Nephron progenitor cell (in vitro differentiated cells): Measurements from ENCODE around the gene PINLYP.

Source experiments
- DNase-seq: peaks from one replicate; pipeline ENCODE4 v3.0.0; 2021
- H3K27ac Mint-ChIP-seq: 2 replicates; pipeline ENCODE4 v1.8.0; 2021; ENCODE audit warnings: mild to moderate bottlenecking, moderate library complexity, mixed read lengths
- H3K27me3 Mint-ChIP-seq: 2 replicates; pipeline ENCODE4 v1.8.0; 2021; ENCODE audit warnings: mild to moderate bottlenecking, low read depth, mixed read lengths; ENCODE audit not compliant: poor library complexity
- H3K36me3 Mint-ChIP-seq: 2 replicates; pipeline ENCODE4 v1.8.0; 2021; ENCODE audit warnings: low read depth, mixed read lengths
- H3K4me1 Mint-ChIP-seq: 2 replicates; pipeline ENCODE4 v1.8.0; 2021; ENCODE audit warnings: mixed read lengths
- H3K4me3 Mint-ChIP-seq: 2 replicates; pipeline ENCODE4 v1.8.0; 2021; ENCODE audit warnings: mild to moderate bottlenecking, moderate library complexity, mixed read lengths
- H3K9me3 Mint-ChIP-seq: 2 replicates; pipeline ENCODE4 v1.8.0; 2021; ENCODE audit warnings: mild to moderate bottlenecking, moderate library complexity, mixed read lengths
- TF ChIP-seq, protein P1 (sequence below): fragments of 200-600 bp; sonication (generic); IDR thresholded peaks from 2 replicates; pipeline ENCODE4 v1.5.0; 2021; ENCODE audit warnings: antibody characterized with exemption

Gene PINLYP

GRCh38 chr19:43609872-43610271, 34.3 kb downstream of the PINLYP start:
- H3K36me3 Mint-ChIP-seq: peaks cover 63% of the 10 kb centered on the region

DNA sequence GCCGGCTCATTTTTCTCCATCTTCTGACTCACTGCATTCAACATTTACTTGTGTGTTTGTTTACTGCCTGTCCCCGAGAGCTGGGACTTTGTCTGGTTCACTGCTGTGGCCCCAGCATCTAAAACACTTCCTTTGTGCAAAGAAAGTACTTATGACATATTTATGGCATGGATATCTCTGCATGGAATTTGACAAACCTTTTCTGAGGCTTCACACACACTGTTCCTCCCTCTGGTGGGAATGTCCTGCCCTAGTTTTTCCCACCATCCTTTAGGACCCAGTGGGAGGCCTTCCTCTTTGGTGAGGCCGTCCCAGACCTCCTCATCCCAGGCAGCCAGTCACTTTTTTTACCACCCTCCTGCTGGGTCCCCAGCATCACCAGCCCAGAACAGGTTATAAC, 34.9 kb downstream of the PINLYP start:
- Mint-ChIP-seq H3K4me1 (peaks cover 21% of the 10 kb centered on the region), H3K27ac (peak overlapping the region; percentile 96), H3K9me3 (no peaks in the 10 kb centered on the region), H3K36me3 (peaks cover 65% of the 10 kb centered on the region), H3K27me3 (peaks cover 3% of the 10 kb centered on the region), H3K4me3 (no peak overlapping the region)
- TF ChIP-seq, protein P1, sequence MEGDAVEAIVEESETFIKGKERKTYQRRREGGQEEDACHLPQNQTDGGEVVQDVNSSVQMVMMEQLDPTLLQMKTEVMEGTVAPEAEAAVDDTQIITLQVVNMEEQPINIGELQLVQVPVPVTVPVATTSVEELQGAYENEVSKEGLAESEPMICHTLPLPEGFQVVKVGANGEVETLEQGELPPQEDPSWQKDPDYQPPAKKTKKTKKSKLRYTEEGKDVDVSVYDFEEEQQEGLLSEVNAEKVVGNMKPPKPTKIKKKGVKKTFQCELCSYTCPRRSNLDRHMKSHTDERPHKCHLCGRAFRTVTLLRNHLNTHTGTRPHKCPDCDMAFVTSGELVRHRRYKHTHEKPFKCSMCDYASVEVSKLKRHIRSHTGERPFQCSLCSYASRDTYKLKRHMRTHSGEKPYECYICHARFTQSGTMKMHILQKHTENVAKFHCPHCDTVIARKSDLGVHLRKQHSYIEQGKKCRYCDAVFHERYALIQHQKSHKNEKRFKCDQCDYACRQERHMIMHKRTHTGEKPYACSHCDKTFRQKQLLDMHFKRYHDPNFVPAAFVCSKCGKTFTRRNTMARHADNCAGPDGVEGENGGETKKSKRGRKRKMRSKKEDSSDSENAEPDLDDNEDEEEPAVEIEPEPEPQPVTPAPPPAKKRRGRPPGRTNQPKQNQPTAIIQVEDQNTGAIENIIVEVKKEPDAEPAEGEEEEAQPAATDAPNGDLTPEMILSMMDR: no peak
- no peak for DNase-seq

More at GRCh38 chr19:43609872-43610271, 34.3 kb downstream of the PINLYP start:
- H3K27ac Mint-ChIP-seq: peak overlapping the region; percentile 18
- H3K4me1 Mint-ChIP-seq: peaks cover 17% of the 10 kb centered on the region
- TF ChIP-seq, protein P1: no peak
- H3K9me3 Mint-ChIP-seq: no peaks in the 10 kb centered on the region
- no peak for DNase-seq
- no peak overlapping the region for H3K4me3 Mint-ChIP-seq
- peaks cover 3% of the 10 kb centered on the region for H3K27me3 Mint-ChIP-seq

DNA sequence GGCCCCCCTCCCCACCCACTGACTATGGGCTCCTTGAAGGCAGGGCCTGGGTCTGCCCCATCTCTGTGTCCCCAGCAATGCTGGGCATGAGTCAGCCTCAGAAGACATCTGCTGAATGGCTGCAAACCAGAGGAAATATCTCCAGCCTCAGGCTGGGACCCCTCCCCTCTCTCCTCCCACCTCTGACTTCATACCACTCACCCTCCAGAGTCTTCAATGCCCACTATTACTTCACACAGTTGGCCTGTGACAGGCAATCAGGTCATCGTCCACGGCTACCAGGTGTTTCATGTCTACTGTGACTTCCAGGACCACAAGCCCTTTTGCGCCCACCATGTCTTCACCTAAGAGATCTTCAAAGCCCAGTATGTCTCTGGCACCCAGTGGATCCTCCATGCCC, 36.2 kb downstream of the PINLYP start, which contains the start of gene SRRM5:
Gene SRRM5 (plus strand): TSS at position 301 of the 400 bp plus-strand sequence. CDS start 34 bp downstream, at position 335.
- DNase-seq: no peak
- TF ChIP-seq, protein P1: no peak
- peak within 1 kb of the TSS; percentile 96 for H3K27ac Mint-ChIP-seq
- H3K36me3 Mint-ChIP-seq: peaks cover 66% of the 10 kb centered on the region
- no peaks in the 10 kb centered on the region for H3K9me3 Mint-ChIP-seq
- H3K27me3 Mint-ChIP-seq: no peaks in the 10 kb centered on the region
- H3K4me1 Mint-ChIP-seq: peaks cover 34% of the 10 kb centered on the region
- no peak within 1 kb of the TSS for H3K4me3 Mint-ChIP-seq

GRCh38 chr19:43612374-43612773, 36.8 kb downstream of the PINLYP start:
- Mint-ChIP-seq H3K4me1 (peaks cover 39% of the 10 kb centered on the region), H3K36me3 (peaks cover 60% of the 10 kb centered on the region), H3K27ac (peak overlapping the region; percentile 93), H3K9me3 (no peaks in the 10 kb centered on the region), H3K4me3 (no peak overlapping the region), H3K27me3 (no peaks in the 10 kb centered on the region)
- TF ChIP-seq, protein P1: no peak
- no peak for DNase-seq

GRCh38 chr19:43616306-43616705, 40.7 kb downstream of the PINLYP start:
- TF ChIP-seq, protein P1: no peak
- Mint-ChIP-seq H3K4me3 (no peak overlapping the region), H3K9me3 (no peaks in the 10 kb centered on the region), H3K27ac (peak overlapping the region; percentile 94), H3K27me3 (no peaks in the 10 kb centered on the region), H3K4me1 (peaks cover 54% of the 10 kb centered on the region), H3K36me3 (peaks cover 41% of the 10 kb centered on the region)
- DNase-seq: no peak

GRCh38 chr19:43616954-43617353, 41.4 kb downstream of the PINLYP start:
- Mint-ChIP-seq H3K27me3 (no peaks in the 10 kb centered on the region), H3K4me1 (peaks cover 55% of the 10 kb centered on the region), H3K4me3 (no peak overlapping the region), H3K36me3 (peaks cover 41% of the 10 kb centered on the region), H3K9me3 (no peaks in the 10 kb centered on the region), H3K27ac (peak overlapping the region; percentile 94)
- no peak for DNase-seq
- TF ChIP-seq, protein P1: no peak
